HepG2 (cell line): ENCODE data around the gene ITM2B. TPM values are rescaled to one million over a fixed set of nuclear protein-coding genes. Genes with fewer than 3 reads are reported as not detected.

Experiments
- BCL6 ChIP-seq: IDR thresholded peaks from 2 replicates; pipeline ENCODE4 v1.6.1; 2016; ENCODE audit warnings: missing genetic modification reagents, missing compliant biosample characterization
- FOSL2 ChIP-seq: sonication (generic); formaldehyde crosslinking; IDR thresholded peaks from 2 replicates; pipeline ENCODE4 v1.4.0; 2020; ENCODE audit warnings: missing genetic modification reagents
- GABPB1 ChIP-seq: IDR thresholded peaks from 2 replicates; pipeline ENCODE4 v1.6.1; 2016; ENCODE audit warnings: mild to moderate bottlenecking, missing genetic modification reagents, moderate library complexity, missing compliant biosample characterization
- MTA1 ChIP-seq: sonication (generic); formaldehyde crosslinking; IDR thresholded peaks from 2 replicates; pipeline ENCODE4 v1.4.0; 2020; ENCODE audit warnings: missing genetic modification reagents, mild to moderate bottlenecking, borderline replicate concordance
- PHF8 ChIP-seq: sonication (generic); formaldehyde crosslinking; IDR thresholded peaks from 2 replicates; pipeline ENCODE4 v1.5.0; 2020; ENCODE audit warnings: missing genetic modification reagents
- POLR2AphosphoS5 ChIP-seq: IDR thresholded peaks from 2 replicates; pipeline ENCODE4 v1.6.1; 2012; ENCODE audit warnings: low read depth, low read length
- RARA ChIP-seq: IDR thresholded peaks from 2 replicates; pipeline ENCODE4 v1.6.1; 2016; ENCODE audit warnings: missing genetic modification reagents, missing compliant biosample characterization
- SMARCE1 ChIP-seq: fragments of 450-650 bp; IDR thresholded peaks from 2 replicates; pipeline ENCODE4 v1.6.1; 2017; ENCODE audit warnings: borderline replicate concordance
- TBX2 ChIP-seq: sonication (generic); formaldehyde crosslinking; IDR thresholded peaks from 2 replicates; pipeline ENCODE4 v1.5.0; 2020; ENCODE audit warnings: missing genetic modification reagents, mild to moderate bottlenecking, borderline replicate concordance
- U2AF1 ChIP-seq: fragments of 200-400 bp; formaldehyde crosslinking; optimal IDR thresholded peaks from 2 replicates; pipeline ENCODE3; 2017; ENCODE audit warnings: mild to moderate bottlenecking, low read depth, low read length
- ZNF335 ChIP-seq: sonication (generic); formaldehyde crosslinking; IDR thresholded peaks from 2 replicates; pipeline ENCODE4 v1.4.0; 2020; ENCODE audit warnings: missing genetic modification reagents
- ZNF572 ChIP-seq: sonication (generic); formaldehyde crosslinking; IDR thresholded peaks from 2 replicates; pipeline ENCODE4 v1.5.1; 2020; ENCODE audit warnings: mild to moderate bottlenecking, missing genetic modification reagents
- ZSCAN20 ChIP-seq: sonication (generic); formaldehyde crosslinking; IDR thresholded peaks from 2 replicates; pipeline ENCODE4 v1.4.0; 2020; ENCODE audit warnings: missing genetic modification reagents, mild to moderate bottlenecking, borderline replicate concordance
- polyA plus RNA-seq, 8 experiments: library from polyadenylated mRNA; depleted of rRNA in 3 of 8; stranded (reverse) in 7 of 8; unstranded in 1 of 8; fragments of >200 nt; fragmentation: Illumina TruSeq in 4 of 8; extraction: Trizol in 4 of 8; gene quantifications; 2 replicates each; pipeline versions ENCODE4 v1.2.1 to v1.2.3, GENCODE V29; 2011 to 2016; ENCODE audit warnings: low read depth in 4 of 8, missing spikeins in 1 of 8, mixed read lengths in 1 of 8; ENCODE audit not compliant: insufficient read depth in 1 of 8
- total RNA-seq, 5 experiments: library from RNA; depleted of rRNA; stranded (reverse); fragments of >200 nt; fragmentation: Illumina TruSeq; extraction: Trizol; gene quantifications; 2 replicates each; pipeline ENCODE4 v1.2.3, GENCODE V29; 2016; ENCODE audit warnings: low read depth in 1 of 5
- TF ChIP-seq, protein P1 (sequence below): sonication (generic); formaldehyde crosslinking; IDR thresholded peaks from 2 replicates; pipeline ENCODE4 v1.8.0; 2022; ENCODE audit warnings: mild to moderate bottlenecking, missing genetic modification reagents; ENCODE audit not compliant: insufficient replicate concordance
- TF ChIP-seq, protein P2 (sequence below): sonication (generic); formaldehyde crosslinking; IDR thresholded peaks from 2 replicates; pipeline ENCODE4 v1.4.0; 2020; ENCODE audit warnings: missing genetic modification reagents
- TF ChIP-seq, protein P3 (sequence below): IDR thresholded peaks from 2 replicates; pipeline ENCODE4 v1.6.1; 2016; ENCODE audit warnings: missing genetic modification reagents, missing compliant biosample characterization
- TF ChIP-seq, protein P4 (sequence below): sonication (generic); formaldehyde crosslinking; conservative IDR thresholded peaks from 2 replicates; pipeline ENCODE4 v1.8.0; 2022; ENCODE audit warnings: low read depth, missing genetic modification reagents
- TF ChIP-seq, protein P5 (sequence below): sonication (generic); formaldehyde crosslinking; conservative IDR thresholded peaks from 2 replicates; pipeline ENCODE4 v1.8.0; 2022; ENCODE audit warnings: mild to moderate bottlenecking, moderate library complexity, missing genetic modification reagents
- TF ChIP-seq, protein P6 (sequence below): sonication (generic); formaldehyde crosslinking; IDR thresholded peaks from 2 replicates; pipeline ENCODE4 v1.4.0; 2020; ENCODE audit warnings: missing genetic modification reagents, borderline replicate concordance

The ITM2B gene
- total and polyA plus RNA-seq, 2 of the 13 experiments (the other 11 are each of a cell fraction or from before 2014, with no cell fraction given), result 158 to 373 TPM

DNA sequence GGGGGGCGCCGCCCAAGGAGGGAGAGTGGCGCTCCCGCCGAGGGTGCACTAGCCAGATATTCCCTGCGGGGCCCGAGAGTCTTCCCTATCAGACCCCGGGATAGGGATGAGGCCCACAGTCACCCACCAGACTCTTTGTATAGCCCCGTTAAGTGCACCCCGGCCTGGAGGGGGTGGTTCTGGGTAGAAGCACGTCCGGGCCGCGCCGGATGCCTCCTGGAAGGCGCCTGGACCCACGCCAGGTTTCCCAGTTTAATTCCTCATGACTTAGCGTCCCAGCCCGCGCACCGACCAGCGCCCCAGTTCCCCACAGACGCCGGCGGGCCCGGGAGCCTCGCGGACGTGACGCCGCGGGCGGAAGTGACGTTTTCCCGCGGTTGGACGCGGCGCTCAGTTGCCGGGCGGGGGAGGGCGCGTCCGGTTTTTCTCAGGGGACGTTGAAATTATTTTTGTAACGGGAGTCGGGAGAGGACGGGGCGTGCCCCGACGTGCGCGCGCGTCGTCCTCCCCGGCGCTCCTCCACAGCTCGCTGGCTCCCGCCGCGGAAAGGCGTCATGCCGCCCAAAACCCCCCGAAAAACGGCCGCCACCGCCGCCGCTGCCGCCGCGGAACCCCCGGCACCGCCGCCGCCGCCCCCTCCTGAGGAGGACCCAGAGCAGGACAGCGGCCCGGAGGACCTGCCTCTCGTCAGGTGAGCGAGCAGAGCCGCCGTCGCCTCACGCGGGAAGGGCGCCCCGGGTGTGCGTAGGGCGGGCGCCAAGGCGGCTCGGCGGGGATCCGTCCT is 70.5 kb downstream of the ITM2B start, which contains the start of gene RB1 (continued):
- TF ChIP-seq FOSL2 (CRISPR knock-in tag) (peak; percentile 47), RARA (CRISPR knock-in tag) (no peak), ZNF572 (CRISPR knock-in tag) (0 out of 2 replicates have a peak, but pooled peaks have one; percentile 33), TBX2 (CRISPR knock-in tag) (peak; percentile 58; the same call in 1 of the 2 replicates), ZSCAN20 (CRISPR knock-in tag) (0 out of 2 replicates have a peak, but pooled peaks have one; percentile 18), ZNF335 (CRISPR knock-in tag) (0 out of 2 replicates have a peak, but pooled peaks have one; percentile 32), GABPB1 (CRISPR knock-in tag) (peak; percentile 98), POLR2AphosphoS5 (peak; percentile 86), U2AF1 (no peak), MTA1 (peak; percentile 38; the same call in 1 of the 2 replicates), PHF8 (CRISPR knock-in tag) (peak; percentile 89), SMARCE1 (no peak), BCL6 (CRISPR knock-in tag) (peak; percentile 23; the same call in 1 of the 2 replicates)
- TF ChIP-seq, protein P1, sequence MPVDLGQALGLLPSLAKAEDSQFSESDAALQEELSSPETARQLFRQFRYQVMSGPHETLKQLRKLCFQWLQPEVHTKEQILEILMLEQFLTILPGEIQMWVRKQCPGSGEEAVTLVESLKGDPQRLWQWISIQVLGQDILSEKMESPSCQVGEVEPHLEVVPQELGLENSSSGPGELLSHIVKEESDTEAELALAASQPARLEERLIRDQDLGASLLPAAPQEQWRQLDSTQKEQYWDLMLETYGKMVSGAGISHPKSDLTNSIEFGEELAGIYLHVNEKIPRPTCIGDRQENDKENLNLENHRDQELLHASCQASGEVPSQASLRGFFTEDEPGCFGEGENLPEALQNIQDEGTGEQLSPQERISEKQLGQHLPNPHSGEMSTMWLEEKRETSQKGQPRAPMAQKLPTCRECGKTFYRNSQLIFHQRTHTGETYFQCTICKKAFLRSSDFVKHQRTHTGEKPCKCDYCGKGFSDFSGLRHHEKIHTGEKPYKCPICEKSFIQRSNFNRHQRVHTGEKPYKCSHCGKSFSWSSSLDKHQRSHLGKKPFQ (CRISPR knock-in tag), result no peak
- TF ChIP-seq, protein P2, sequence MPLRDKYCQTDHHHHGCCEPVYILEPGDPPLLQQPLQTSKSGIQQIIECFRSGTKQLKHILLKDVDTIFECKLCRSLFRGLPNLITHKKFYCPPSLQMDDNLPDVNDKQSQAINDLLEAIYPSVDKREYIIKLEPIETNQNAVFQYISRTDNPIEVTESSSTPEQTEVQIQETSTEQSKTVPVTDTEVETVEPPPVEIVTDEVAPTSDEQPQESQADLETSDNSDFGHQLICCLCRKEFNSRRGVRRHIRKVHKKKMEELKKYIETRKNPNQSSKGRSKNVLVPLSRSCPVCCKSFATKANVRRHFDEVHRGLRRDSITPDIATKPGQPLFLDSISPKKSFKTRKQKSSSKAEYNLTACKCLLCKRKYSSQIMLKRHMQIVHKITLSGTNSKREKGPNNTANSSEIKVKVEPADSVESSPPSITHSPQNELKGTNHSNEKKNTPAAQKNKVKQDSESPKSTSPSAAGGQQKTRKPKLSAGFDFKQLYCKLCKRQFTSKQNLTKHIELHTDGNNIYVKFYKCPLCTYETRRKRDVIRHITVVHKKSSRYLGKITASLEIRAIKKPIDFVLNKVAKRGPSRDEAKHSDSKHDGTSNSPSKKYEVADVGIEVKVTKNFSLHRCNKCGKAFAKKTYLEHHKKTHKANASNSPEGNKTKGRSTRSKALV, result peak; percentile 42; the same call in 1 of the 2 replicates
- TF ChIP-seq, protein P3, sequence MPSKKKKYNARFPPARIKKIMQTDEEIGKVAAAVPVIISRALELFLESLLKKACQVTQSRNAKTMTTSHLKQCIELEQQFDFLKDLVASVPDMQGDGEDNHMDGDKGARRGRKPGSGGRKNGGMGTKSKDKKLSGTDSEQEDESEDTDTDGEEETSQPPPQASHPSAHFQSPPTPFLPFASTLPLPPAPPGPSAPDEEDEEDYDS, result peak; percentile 40; the same call in 1 of the 2 replicates
- TF ChIP-seq, protein P4, sequence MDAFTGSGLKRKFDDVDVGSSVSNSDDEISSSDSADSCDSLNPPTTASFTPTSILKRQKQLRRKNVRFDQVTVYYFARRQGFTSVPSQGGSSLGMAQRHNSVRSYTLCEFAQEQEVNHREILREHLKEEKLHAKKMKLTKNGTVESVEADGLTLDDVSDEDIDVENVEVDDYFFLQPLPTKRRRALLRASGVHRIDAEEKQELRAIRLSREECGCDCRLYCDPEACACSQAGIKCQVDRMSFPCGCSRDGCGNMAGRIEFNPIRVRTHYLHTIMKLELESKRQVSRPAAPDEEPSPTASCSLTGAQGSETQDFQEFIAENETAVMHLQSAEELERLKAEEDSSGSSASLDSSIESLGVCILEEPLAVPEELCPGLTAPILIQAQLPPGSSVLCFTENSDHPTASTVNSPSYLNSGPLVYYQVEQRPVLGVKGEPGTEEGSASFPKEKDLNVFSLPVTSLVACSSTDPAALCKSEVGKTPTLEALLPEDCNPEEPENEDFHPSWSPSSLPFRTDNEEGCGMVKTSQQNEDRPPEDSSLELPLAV, result 0 out of 2 replicates have a peak, but pooled peaks have one; percentile 37
- TF ChIP-seq, protein P5, sequence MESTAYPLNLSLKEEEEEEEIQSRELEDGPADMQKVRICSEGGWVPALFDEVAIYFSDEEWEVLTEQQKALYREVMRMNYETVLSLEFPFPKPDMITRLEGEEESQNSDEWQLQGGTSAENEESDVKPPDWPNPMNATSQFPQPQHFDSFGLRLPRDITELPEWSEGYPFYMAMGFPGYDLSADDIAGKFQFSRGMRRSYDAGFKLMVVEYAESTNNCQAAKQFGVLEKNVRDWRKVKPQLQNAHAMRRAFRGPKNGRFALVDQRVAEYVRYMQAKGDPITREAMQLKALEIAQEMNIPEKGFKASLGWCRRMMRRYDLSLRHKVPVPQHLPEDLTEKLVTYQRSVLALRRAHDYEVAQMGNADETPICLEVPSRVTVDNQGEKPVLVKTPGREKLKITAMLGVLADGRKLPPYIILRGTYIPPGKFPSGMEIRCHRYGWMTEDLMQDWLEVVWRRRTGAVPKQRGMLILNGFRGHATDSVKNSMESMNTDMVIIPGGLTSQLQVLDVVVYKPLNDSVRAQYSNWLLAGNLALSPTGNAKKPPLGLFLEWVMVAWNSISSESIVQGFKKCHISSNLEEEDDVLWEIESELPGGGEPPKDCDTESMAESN (CRISPR knock-in tag), result peak; percentile 77
- TF ChIP-seq, protein P6, sequence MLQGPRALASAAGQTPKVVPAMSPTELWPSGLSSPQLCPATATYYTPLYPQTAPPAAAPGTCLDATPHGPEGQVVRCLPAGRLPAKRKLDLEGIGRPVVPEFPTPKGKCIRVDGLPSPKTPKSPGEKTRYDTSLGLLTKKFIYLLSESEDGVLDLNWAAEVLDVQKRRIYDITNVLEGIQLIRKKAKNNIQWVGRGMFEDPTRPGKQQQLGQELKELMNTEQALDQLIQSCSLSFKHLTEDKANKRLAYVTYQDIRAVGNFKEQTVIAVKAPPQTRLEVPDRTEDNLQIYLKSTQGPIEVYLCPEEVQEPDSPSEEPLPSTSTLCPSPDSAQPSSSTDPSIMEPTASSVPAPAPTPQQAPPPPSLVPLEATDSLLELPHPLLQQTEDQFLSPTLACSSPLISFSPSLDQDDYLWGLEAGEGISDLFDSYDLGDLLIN (CRISPR knock-in tag), result 0 out of 2 replicates have a peak, but pooled peaks have one; percentile 16
